Measurements from ENCODE around the gene ZNF283.
"Not testable (repeated sequence)": the region's sequence is repeated elsewhere in the genome, so short reads cannot be mapped to it uniquely, and the experiment has no call there.

ZNF283 gene

DNA sequence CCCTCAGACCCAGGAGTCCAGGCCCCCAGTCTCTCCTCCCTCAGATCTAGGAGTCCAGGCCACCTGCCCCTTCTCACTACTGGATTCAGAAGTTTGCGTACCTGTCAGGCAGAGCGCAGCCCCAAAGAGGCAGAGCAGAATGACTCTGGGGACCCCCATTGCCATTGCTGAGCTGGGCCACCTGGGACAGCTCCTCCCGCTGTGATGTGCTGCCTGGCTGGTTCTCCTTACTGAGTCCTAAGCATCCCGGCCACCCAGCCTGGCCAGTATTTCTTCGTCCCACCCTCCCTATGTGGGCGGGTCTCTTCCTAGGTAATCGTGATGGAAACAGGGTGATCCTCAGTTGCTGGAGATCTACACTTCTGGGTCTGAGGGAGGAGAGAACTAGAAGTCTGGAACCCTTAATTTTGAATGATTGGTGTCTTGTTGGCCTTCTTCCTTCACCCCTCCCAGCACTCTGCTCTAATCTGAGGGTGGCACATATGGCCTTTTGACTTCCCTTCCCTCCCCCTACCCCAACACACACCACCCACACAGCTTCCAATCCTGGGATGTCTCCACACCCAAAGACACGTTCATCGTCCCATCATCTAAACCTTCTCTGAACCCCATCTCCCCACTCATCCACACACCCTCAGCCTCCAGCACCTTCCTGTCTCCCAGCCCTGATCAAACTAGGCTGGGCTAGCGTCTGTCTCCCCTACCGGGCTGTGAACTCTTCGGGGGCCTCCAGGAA is 24.7 kb upstream of the ZNF283 start, which contains the start of gene LYPD5:
LYPD5 (minus strand) TSS at position 232 of the 736 bp plus-strand sequence; CDS start at position 165, 67 bp downstream.
- DNase-seq, result no peak

GRCh38 chr19:43804432-43804831 is 22.7 kb upstream of the ZNF283 start:
- DNase-seq, result no peak

DNA sequence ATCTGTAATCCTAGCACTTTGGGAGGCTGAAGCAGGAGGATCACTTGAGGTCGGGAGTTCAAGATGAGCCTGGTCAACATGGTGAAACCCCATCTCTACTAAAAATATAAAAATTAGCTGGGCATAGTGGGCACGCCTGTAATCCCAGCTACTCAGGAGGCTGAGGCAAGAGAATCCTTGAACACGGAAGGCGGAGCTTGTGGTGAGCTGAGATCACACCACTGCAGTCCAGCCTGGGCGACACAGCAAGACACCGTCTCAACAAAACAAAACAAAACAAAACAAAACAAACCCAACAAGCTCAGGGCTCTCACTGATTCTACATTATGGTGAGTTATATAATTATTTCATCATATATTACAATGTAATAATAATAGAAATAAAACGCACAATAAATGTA is 20.7 kb upstream of the ZNF283 start:
- not testable (repeated sequence) for DNase-seq

DNA sequence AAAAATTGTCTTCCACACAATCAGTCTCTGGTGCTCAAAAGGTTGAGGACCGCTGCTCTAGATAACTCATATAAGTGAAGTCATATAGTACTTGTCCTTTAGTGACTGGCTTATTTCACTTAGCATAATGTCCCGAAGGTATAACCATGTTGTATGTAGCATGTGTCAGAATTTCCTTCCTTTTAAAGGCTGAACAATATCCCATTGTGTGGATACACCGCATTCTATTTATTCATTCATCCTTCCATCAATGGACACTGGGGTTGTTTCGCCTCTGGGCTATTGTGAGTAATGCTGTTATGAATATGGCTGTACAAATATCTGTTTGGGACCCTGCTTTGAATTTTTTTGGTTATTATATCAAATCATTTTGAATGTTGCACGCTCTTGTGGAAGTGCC is 20.3 kb upstream of the ZNF283 start:
- DNase-seq, result no peak

DNA sequence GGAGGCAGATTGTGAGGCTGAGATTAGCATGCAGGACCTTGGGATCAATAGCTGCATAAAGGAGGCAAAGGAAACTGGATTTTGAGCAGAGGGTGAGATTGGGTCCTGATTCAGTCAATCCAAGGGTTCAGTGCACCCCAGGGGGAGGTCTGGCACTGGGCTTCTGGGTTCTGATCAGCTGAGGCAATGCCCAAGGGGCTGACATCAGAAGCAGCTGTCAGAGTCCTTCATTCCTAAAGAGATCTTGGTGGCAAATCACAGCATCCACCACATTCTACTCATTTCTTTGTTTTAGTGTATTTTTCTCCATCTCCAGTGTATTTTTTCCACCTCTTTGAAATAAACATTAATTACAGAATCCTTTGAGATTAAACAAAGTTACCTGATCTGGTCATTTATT is 19.5 kb upstream of the ZNF283 start:
- no peak for DNase-seq

- peak; percentile 52 for DNase-seq
These were observed 17.1 kb upstream of the ZNF283 start for GRCh38 chr19:43809762-43810696.

DNA sequence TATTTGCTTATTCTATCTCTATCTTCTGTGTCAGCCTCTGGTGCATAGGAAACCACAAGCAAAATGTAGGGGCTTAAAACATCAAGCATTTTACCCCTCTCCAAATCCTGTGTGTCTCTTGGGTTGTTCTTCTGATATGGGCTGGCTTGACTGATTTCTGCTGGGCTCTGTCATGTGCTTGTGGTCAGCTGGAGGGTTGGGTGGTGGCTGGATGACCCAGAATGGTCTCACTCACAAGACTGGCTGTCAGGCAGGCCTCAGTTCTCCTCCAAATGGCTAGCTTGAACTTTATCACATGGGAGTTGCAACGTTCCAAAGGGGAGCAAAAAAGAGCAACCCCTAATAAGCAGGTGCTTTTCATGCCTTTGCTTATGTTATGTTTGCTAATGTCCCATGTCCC is 15.3 kb upstream of the ZNF283 start:
- no peak for DNase-seq

DNA sequence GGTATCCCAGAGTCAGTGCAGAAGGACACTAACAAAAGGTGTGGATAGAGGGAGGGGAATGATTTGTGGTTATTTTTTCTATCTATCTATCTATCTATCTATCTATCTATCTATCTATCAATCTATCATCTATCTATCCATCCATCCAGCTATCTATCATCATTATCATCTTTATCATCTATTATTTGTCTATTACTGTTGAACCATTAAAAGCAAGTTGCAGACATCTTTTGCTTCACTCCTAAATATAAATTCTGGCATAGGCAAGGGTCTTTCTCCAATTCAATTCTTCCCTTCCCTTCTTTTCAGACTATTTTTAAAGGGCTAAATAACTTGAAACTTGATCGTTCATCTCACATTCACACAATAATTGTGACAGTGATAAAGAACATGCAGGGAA is 14.9 kb upstream of the ZNF283 start:
- no peak for DNase-seq

DNA sequence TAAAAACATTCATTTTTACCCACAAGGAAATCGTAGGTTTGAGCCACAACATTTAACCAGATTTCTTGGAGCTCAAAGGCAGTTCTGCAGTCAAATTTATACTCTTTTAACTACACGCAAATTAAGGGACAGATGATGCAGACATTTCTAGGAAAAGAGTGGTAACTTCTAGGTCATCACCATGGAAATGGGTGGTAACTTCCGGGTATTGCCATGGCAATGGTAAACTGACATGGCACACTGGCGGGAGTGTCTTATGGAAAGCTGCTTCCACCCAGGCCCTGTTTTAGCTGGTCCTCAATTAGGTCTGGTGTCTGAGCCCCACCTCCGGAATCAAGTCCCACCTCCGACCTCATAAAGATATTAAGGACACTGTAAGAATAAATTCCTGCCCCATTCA is 14.4 kb upstream of the ZNF283 start:
- DNase-seq, result no peak

GRCh38 chr19:43814663-43815352 is 12.3 kb upstream of the ZNF283 start:
- DNase-seq, result no peak

- DNase-seq, result not testable (repeated sequence)
These were observed 9.7 kb upstream of the ZNF283 start for GRCh38 chr19:43817454-43817853.

GRCh38 chr19:43818500-43818899 is 8.6 kb upstream of the ZNF283 start:
- no peak for DNase-seq

DNA sequence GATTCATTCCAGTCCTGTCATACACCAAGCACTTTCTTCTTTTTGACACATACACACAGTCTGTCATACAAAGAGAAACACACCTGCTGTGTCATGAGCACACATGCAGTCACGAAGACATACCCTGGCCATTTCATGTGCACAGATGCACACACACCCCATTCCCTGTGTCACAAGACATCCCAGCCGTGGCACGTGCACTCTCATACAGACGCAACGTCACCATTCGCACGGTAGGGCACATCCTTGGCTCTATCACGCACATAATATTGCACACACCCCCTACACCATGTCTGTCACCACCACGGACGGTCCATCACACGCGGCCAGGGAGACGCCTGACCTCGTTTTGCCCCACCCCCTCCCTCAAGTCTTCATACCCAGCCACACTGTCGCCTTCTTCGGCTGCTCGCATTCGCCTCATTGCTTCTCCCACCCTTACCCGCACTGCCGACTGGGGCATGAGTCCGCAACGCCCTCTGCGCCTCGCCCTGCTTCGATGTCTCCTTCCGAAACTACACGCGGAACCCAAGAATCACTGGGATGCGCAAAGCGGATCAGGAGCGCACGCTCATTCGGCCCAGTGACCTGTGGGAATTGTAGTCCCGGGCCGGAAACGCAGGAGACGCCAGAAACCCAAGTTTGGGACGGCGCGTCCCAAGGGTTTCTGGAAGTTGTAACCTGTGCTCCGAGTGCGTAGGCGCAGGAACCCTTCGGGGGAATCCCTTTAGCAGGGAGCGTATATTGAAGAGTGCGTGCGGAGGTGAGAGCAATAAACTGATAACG is 6.8 kb upstream of the ZNF283 start:
- DNase-seq, result no peak

- DNase-seq, result no peak
These were observed 6.3 kb upstream of the ZNF283 start for GRCh38 chr19:43820884-43821215.

GRCh38 chr19:43823856-43824255 is 3.3 kb upstream of the ZNF283 start:
- not testable (repeated sequence) for DNase-seq

- not testable (repeated sequence) for DNase-seq
These were observed 2.5 kb upstream of the ZNF283 start for GRCh38 chr19:43824572-43824971.

- DNase-seq, result no peak
These were observed 12.0 kb downstream of the ZNF283 start for GRCh38 chr19:43839139-43839538.

- DNase-seq, result no peak
These were observed 14.9 kb downstream of the ZNF283 start for GRCh38 chr19:43842007-43842406.

DNA sequence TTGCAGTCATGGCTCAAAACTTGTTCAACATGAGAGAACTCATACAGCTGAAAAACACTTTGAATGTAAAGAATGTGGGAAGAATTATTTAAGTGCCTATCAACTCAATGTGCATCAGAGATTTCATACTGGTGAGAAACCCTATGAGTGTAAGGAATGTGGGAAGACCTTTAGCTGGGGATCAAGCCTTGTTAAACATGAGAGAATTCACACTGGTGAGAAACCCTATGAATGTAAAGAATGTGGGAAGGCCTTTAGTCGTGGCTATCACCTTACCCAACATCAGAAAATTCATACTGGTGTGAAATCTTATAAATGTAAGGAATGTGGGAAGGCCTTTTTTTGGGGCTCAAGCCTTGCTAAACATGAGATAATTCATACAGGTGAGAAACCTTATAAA is 20.1 kb downstream of the ZNF283 start:
- DNase-seq, result no peak

DNA sequence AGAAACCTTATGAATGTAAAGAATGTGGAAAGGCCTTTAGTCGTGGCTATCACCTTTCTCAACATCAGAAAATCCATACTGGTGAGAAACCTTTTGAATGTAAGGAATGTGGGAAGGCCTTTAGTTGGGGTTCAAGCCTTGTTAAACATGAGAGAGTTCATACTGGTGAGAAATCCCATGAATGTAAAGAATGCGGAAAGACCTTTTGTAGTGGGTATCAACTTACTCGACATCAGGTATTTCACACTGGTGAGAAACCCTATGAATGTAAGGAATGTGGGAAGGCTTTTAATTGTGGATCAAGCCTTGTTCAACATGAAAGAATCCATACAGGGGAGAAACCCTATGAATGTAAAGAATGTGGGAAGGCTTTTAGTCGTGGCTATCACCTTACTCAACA is 20.8 kb downstream of the ZNF283 start:
- DNase-seq, result no peak

GRCh38 chr19:43848821-43849220 is 21.7 kb downstream of the ZNF283 start:
- no peak for DNase-seq

DNA sequence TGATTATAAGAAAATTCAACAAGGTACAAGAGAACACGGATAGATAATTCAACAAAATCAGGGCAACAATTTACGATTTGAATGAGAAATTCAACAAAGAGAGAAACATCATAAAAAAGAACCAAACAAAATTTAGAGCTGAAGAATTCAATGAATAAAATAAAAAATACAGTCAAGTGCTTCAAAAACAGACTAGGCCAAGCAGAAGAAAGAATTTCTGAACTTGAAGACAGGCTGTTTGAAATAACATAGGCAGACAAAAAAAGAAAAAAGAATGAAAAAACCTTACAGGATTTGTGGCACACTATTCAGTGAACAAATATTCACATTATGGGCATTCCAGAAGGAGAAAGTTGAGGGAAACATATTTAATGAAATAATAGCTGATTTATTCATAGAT is 31.1 kb downstream of the ZNF283 start:
- no peak for DNase-seq

- not testable (repeated sequence) for DNase-seq
These were observed 39.8 kb downstream of the ZNF283 start for GRCh38 chr19:43866923-43867322.

All from NCI-H1694 treated with DMSO at 0.1 percent for 48 hours (cell line).